GM12874 (cell line): ENCODE results near the gene SEC16B.
A peak's percentile ranks its signal among the peaks of the same experiment; 100 is the strongest.

Experiments
- TF ChIP-seq, protein P1 (sequence below): IDR thresholded peaks from 2 replicates; pipeline ENCODE4 v1.5.1; 2011; ENCODE audit warnings: low read depth, mild to moderate bottlenecking, control low read depth, low read length, moderate library complexity; ENCODE audit not compliant: insufficient read depth

The SEC16B gene

DNA sequence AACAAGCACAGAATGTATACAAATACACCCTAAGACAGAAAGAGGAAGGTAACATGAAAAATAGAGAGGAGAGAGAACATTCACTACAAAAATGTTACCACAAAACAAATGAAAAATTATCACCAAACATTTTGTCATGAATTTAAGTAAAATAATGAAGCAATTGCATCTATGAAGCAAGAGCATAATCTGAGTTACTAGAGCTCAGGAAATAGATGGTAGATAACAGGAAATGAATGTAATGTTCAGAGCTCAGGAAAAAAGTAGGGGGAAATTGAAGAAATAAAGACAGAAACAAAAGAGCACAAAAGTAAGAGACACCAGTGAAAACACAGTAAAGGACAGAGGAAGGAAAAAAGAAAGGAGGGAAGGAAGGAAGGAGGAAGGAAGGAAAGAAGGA is 19.4 kb downstream of the SEC16B start:
- TF ChIP-seq, protein P1, sequence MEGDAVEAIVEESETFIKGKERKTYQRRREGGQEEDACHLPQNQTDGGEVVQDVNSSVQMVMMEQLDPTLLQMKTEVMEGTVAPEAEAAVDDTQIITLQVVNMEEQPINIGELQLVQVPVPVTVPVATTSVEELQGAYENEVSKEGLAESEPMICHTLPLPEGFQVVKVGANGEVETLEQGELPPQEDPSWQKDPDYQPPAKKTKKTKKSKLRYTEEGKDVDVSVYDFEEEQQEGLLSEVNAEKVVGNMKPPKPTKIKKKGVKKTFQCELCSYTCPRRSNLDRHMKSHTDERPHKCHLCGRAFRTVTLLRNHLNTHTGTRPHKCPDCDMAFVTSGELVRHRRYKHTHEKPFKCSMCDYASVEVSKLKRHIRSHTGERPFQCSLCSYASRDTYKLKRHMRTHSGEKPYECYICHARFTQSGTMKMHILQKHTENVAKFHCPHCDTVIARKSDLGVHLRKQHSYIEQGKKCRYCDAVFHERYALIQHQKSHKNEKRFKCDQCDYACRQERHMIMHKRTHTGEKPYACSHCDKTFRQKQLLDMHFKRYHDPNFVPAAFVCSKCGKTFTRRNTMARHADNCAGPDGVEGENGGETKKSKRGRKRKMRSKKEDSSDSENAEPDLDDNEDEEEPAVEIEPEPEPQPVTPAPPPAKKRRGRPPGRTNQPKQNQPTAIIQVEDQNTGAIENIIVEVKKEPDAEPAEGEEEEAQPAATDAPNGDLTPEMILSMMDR: no peak

DNA sequence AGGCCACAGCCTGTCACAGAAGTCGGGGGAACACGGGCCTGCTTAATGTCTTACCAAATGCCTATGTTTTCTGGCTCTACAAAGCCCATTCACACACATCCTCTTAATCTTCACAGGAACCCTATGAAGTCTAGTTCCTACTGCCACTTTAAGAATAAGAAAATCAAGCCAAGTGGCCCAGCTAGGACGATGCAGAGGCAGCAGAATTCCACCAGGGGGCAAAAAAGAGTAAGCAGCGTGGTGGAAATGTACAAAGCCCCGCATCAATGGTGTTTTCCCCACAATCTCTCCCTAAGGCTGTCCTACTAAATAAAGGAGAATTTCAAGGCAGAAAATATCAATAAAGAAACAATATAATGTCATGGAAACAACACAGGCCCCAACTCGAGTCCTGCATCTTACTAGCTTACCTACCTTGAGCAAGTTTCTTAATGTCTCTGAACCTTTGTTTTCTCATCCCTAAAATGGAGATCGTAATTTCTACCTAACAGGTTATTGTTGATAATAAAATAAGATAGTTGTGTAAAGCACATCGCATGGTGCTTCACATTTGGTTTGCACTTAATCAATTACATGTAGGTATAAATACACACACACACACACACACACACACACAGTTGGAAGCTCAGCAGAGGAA is 21.4 kb downstream of the SEC16B start:
- TF ChIP-seq, protein P1: peak; percentile 83

DNA sequence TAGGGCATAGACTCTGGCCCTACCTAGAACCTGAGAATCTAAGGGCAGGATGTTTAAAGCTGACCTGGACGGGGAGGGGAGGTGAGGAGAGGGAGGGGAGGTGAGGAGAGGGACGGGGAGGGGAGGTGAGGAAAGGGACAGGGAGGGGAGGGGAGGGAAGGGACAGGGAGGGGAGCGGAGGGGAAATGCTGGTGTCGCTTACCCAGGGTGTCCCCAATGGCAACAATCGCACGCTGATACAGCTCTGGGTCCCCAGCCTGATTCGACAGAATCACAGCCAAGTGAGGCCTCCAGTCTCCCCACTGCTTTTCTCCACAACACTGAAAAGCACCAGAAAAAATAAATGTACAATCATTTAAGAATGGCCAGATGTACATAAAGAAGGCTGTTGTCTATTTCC is 22.2 kb downstream of the SEC16B start:
- TF ChIP-seq, protein P1: no peak

DNA sequence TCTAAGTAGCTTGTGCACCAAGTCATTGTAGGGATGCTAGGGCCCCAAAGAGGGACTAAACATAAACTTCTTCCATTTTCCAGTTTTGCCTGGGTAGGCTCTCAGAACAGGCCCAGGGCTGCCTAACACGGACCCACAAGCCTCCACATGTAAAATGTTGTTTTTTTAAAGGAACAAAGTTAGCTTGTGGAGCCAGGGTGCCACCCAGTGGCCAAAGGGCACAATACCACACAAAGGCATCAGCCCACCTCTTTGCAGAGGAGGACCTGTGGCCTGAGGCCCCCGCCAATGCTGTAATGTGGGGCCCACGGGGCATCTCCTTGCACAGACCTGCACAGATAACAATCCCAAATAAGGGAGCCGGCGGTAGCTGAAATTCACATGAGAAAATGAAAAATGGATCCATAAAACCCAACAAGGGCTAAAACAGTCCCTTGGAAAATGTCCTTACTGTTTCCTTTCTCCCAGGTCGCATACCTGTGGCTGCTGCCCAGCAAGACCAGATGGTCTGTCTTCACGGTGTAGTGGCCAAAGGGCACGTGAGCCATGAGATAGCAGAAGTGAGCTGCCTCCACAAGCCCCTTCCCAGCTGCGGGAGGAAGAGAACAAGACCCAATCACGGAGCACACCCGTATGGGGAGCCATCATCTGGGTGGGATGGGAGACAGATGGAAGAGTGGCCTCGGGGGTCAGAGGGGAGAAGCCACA is 23.8 kb downstream of the SEC16B start:
- TF ChIP-seq, protein P1: peak; percentile 83

GRCh38 chr1:177944016-177944949 is 25.6 kb downstream of the SEC16B start:
- TF ChIP-seq, protein P1: no peak

GRCh38 chr1:177941976-177942375 is 27.9 kb downstream of the SEC16B start:
- TF ChIP-seq, protein P1: no peak

DNA sequence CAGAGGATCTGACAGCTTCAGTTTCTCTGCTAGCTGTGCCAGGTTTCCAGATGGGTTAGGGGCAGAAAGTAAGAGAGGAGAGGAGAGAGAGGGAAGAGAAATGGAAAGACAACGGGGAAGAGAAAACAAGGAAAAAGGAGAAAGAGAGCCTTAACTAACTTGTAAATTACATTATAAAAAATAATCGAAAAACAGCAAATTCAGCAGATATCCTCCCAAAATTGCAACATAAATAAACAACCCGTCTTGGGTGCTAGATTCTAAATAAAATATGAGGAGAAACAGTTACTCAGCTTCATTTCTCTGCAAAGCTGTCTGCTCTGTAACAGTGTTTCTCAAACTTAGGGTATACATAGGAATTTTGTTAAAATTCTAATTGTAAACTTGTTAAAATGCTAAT is 29.2 kb downstream of the SEC16B start:
- TF ChIP-seq, protein P1: no peak
